ENCODE data around the gene ABCC1. TPM values are rescaled to one million over a fixed set of nuclear protein-coding genes. Genes with fewer than 3 reads are reported as not detected.
A peak's percentile ranks its signal among the peaks of the same experiment; 100 is the strongest.

Gene ABCC1
- total RNA-seq, 2 donors from 2014 or later: 51.8 to 66.9 TPM

DNA sequence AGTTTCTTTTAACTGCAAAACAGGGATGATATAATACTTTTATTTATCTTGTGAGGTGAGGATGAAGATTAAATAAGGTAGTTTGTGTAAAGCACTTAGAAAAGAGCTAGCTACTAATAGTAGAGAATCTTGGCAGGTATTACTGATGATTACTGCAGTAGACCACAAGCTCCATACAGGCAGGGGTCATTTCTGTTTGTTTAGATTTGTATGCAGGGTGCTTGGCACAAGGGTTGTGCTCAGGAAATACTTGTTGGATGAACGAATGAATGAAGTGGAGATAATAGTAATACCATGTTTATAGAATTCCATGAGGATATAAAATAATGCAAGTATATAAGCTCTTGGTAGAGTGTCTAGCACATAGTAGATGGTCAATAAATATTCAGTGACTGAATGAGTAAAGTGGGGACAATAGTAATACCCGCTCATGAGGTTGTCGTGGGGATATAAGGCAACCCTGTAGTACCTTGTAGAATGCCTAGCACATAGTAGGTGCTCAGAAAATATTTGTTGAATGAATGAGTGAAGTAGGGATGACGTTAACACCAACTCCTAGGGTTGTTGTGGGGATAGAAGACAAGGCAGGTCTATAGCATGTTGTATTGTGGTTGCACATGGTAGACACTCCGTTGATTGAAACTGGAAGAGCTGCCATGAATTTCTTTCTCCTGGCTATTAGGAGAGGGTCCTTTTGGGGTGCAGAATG lies 83.0 kb downstream of the ABCC1 start:
- Mint-ChIP-seq H3K36me3 (peaks cover 6 to 13% of the 10 kb centered on the region in 2 donors), H3K27ac (no peak overlapping the region), H3K9me3 (no peaks in the 10 kb centered on the region)
- ATAC-seq (no peak), DNase-seq (ENCODE audit: low spot score in 2 of 2) (no peak)

DNA sequence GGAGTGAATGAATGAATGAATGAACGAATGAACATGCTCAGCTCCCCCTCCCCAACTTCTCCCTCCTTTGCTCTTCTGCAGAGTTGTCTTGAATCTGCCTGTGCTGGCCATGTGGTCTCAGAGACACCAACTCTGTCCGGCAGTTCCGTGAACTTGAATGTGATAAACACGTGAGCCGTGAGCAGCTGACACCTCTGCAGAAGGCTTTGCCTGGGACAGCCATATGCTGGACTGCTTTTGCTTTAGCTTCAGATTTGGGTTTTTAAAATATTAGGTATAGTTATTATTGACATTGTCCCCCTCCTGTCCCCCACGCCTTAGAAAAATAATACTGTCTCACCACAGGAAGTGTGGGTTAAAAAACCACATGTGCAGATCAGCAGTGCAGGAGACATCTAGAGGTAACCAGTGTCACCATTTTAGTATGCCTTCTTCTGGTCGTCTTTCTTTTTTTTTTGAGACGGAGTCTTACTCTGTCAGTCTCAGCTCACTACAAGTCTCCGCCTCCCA lies 83.8 kb downstream of the ABCC1 start:
- peak; percentile 61 to 78 for ATAC-seq
- DNase-seq (ENCODE audit: low spot score in 2 of 2): no peak
- H3K36me3 Mint-ChIP-seq: peaks cover 6 to 14% of the 10 kb centered on the region in 2 donors
- H3K9me3 Mint-ChIP-seq: no peaks in the 10 kb centered on the region
- peak overlapping the region; percentile 75 to 84 for H3K27ac Mint-ChIP-seq

DNA sequence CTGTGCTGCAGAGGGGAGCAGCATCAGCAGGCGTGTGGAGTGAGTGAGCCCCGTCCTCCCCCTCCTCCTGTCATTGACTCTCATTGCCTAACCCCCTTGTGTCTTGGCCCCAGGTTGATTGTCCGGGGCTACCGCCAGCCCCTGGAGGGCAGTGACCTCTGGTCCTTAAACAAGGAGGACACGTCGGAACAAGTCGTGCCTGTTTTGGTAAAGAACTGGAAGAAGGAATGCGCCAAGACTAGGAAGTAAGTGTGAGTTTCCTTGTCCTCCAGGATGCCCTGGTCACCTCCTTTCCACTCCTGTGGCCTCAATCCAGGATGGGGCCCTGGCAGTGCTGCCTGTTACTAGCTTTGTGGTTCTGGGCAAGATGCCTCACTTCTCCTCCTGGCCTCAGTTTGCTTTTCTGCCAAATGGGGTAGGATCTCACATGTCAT lies 87.0 kb downstream of the ABCC1 start:
- Mint-ChIP-seq H3K36me3 (peaks cover 15 to 31% of the 10 kb centered on the region in 2 donors), H3K9me3 (no peaks in the 10 kb centered on the region), H3K27ac (peak overlapping the region in 1 of 2 donors; percentile 77)
- DNase-seq (ENCODE audit: low spot score in 2 of 2) (no peak), ATAC-seq (no peak)

DNA sequence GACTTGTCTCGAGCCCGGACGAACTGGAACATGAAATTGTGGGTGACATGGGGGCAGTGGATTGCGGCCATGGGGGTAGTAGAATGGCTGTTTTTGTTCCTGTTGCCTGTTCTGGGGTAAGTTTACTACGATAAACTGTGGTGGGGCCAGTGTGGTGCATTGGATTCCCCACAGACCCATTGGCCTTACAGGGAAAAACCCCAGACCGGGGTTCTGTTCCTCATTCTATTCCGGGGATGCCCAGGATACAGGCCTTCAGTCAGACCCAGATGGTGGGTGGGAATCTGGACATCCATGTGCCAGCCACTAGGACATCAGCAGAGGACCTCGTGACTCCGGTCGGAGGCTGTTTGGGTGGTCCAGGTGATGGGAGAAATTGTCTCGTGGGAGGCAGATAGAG lies 88.1 kb downstream of the ABCC1 start:
- Mint-ChIP-seq H3K27ac (peak overlapping the region in 1 of 2 donors; percentile 11), H3K36me3 (peaks cover 15 to 37% of the 10 kb centered on the region in 2 donors), H3K9me3 (no peaks in the 10 kb centered on the region)
- DNase-seq (ENCODE audit: low spot score in 2 of 2) (no peak), ATAC-seq (no peak)

DNA sequence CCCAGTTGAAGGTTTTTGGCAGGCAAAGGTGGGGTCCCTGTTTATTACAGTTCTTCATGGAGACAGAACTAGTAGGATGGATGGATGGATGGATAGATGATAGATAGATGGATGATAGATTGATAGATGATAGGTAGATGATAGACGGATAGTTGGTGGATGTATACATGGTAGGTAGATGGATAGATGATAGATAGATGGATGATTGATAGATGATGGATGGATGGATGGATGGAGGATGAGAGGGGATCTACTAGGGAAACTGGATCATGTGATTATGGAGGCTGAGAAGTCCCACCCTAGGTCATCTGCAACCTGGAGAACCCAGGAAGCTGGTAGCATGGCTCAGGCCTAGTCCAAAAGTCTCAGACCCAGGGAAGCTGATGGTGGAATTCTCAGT lies 88.6 kb downstream of the ABCC1 start:
- ATAC-seq (no peak), DNase-seq (ENCODE audit: low spot score in 2 of 2) (no peak)
- Mint-ChIP-seq H3K36me3 (peaks cover 15 to 37% of the 10 kb centered on the region in 2 donors), H3K9me3 (no peaks in the 10 kb centered on the region), H3K27ac (peak overlapping the region in 1 of 2 donors; percentile 15)

DNA sequence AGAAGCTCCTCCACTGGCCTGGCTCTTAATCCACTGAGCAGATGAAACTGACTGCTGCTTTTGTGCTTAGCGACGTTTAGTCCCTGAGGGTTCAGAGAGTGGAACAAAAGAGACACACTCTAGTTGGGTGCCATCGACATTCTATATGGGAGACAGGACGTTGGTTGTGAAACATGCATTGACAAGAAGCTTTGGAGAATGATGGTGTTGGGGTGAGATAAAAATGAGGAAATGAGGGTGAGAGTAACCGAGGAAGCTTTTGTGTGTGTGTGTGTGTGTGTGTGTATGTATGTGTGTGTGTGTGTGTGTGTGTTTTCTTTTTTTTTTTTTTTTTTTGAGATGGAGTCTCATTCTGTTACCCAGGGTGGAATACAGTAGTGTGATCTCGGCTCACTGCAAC lies 89.5 kb downstream of the ABCC1 start:
- Mint-ChIP-seq H3K36me3 (peaks cover 15 to 29% of the 10 kb centered on the region in 2 donors), H3K27ac (peak overlapping the region in 1 of 2 donors; percentile 2), H3K9me3 (no peaks in the 10 kb centered on the region)
- no peak for ATAC-seq
- no peak for DNase-seq (ENCODE audit: low spot score in 2 of 2)

DNA sequence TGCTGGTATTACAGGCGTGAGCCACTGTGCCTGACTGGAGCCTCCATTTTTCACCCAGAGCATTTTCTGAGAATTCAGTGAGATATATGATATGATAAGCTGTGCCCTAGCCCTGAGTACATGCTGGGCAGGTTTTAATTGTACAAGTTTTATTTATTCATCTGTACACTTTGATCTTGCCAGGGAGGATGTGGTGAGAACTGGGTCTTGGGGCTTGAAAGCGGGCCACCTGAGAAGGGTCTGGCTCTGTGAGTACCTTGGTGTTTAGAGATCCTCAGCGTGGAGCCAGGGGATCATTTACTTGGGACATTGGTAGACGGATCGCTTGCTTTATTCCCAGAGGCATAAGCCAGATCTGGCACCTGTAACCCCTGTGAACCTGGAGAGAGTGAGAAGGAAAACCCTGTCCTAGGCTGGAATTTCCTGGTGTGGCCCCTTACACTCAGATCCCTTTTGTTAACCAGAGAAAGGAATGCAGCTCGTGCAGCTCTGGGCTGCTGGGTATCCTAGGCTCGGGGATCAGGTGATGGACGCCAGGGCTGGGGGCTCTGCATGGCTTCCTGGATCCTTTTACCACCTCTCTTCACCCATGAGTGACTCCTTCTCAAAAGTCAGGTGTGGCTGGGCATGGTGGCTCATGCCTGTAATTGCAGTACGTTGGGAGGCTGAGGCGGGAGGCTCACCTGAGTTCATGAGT lies 91.9 kb downstream of the ABCC1 start:
- no peak for ATAC-seq
- no peak for DNase-seq (ENCODE audit: low spot score in 2 of 2)
- Mint-ChIP-seq H3K27ac (peak overlapping the region in 1 of 2 donors; percentile 62), H3K9me3 (no peaks in the 10 kb centered on the region), H3K36me3 (peaks cover 18 to 29% of the 10 kb centered on the region in 2 donors)

DNA sequence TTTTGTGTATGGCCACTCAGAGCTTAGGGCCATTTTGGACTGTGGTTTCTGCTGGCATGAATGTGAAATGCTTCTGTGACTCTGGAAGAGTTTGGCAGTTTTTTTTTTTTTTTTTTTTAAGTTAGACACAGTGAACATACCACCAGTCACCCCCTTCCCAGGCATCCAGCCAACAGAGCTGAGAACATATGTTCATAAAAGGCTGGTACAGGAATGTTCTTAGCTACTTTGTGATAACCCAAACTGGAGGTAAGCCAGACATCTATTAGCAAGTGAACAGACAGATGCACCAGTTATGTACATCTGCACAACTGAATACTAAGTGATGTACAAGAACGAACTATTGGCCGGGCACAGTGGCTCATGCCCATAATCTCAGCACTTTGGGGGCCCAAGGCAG lies 92.7 kb downstream of the ABCC1 start:
- DNase-seq (ENCODE audit: low spot score in 2 of 2) (no peak), ATAC-seq (no peak)
- peak overlapping the region in 1 of 2 donors; percentile 83 for H3K27ac Mint-ChIP-seq
- H3K9me3 Mint-ChIP-seq: no peaks in the 10 kb centered on the region
- H3K36me3 Mint-ChIP-seq: peaks cover 16 to 28% of the 10 kb centered on the region in 2 donors

DNA sequence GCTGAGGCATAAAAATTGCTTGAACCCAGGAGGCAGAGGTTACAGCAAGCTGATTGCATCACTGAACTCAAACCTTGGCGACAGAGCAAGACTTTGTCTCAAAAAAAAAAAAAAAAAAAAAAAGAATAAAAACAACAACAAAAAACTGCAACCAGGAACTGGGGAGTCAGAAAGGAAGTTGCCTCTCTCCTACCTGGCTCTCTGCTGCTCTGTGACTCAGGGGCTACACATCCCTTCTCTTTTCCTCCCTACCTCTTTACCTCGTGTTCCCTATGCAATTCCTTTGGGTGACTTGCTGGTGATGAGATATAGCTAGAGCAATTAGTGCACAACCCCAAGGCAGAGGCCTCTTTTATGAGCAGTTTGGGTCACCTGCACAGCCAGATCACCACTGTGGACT lies 95.9 kb downstream of the ABCC1 start:
- H3K27ac Mint-ChIP-seq: peak overlapping the region in 1 of 2 donors; percentile 51
- DNase-seq (ENCODE audit: low spot score in 2 of 2): no peak
- H3K36me3 Mint-ChIP-seq: peaks cover 14 to 33% of the 10 kb centered on the region in 2 donors
- no peaks in the 10 kb centered on the region for H3K9me3 Mint-ChIP-seq
- ATAC-seq: no peak

DNA sequence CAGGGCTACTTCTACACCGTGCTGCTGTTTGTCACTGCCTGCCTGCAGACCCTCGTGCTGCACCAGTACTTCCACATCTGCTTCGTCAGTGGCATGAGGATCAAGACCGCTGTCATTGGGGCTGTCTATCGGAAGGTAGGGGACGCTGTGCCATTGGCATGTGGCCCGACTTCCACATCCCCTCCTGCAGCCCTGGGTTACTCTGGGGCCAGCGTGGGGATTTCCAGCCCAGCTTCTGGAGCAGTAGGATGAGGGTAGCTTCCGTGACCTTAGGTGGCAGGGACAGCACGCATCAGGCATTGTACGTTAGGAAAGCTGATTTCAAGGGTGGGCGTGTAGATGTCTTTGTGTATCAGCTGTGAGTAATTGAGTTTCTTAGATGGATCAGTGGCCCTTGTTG lies 96.5 kb downstream of the ABCC1 start:
- Mint-ChIP-seq H3K36me3 (peaks cover 14 to 34% of the 10 kb centered on the region in 2 donors), H3K27ac (peak overlapping the region in 1 of 2 donors; percentile 51), H3K9me3 (no peaks in the 10 kb centered on the region)
- DNase-seq (ENCODE audit: low spot score in 2 of 2) (no peak), ATAC-seq (peak in 1 of 2 donors; percentile 7)

DNA sequence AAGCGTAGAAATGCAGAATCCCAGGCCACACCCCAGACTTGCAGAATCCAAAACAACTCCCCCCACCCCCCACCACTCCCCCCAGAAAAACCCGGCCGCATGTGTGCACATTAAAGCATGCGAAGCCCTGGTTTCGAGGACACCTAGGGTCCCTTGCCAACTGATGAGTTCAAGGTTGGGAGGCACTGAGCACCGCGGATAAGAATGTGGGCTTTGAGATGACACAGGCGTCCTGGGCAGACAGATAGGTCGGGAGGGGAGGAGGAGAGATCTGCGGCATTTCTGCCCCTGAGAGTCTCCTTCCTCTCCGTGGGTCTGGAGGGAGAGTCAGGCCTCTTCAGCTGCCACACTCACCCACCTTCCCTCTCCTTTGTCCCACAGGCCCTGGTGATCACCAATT lies 98.3 kb downstream of the ABCC1 start:
- H3K27ac Mint-ChIP-seq: no peak overlapping the region
- ATAC-seq (no peak), DNase-seq (ENCODE audit: low spot score in 2 of 2) (no peak)
- peaks cover 14 to 23% of the 10 kb centered on the region in 2 donors for H3K36me3 Mint-ChIP-seq
- no peaks in the 10 kb centered on the region for H3K9me3 Mint-ChIP-seq

DNA sequence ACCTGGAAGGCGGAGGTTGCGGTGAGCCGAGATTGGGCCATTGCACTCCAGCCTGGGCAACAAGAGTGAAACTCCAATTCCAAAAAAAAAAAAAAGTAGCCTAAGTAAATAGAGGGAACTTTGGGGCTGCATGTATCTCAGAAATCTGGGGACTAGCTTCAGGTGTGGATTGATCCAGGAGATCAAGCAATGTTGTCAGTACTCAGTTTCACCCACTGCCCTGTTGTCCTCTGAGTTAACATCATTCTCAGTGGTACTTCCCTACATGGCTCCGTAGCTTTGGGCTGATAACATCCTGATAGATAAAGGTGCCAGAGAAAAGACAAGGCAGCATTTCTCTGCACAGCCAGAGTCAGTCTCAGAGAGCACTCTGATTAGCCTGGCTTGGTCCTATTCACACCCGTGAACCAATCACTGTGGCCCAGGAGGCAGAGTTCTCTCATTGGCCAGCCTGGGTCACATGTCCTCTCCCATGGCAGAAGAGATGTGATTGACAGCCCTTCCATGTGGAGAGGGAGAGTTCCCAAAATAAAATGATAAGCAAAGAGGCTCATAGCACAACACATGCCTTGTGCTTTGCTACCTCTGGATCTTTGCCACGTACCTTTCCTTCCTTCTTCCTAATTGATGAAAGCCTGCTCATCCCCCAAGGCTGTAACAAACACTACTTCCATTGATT lies 99.6 kb downstream of the ABCC1 start:
- H3K27ac Mint-ChIP-seq: peak overlapping the region in 1 of 2 donors; percentile 22
- DNase-seq (ENCODE audit: low spot score in 2 of 2) (no peak), ATAC-seq (peak in 1 of 2 donors; percentile 28)
- peaks cover 14 to 23% of the 10 kb centered on the region in 2 donors for H3K36me3 Mint-ChIP-seq
- H3K9me3 Mint-ChIP-seq: no peaks in the 10 kb centered on the region

DNA sequence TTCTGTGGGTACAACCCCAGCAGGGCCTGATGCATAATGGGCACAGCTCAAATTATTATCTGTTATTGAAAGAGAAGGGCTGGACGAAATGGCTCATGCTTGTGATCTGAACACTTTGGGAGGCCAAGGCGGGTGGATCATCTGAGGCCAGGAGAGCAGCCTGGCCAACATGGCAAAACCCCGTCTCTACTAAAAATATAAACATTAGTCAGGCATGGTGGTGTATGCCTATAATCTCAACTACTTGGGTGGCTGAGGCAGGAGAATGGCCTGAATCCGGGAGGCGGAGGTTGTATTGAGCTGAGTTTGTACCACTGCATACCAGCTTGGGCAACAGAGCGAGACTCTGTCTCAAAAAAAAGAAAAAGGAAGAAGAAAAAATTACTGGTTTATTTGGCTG lies 100.7 kb downstream of the ABCC1 start:
- no peak for DNase-seq (ENCODE audit: low spot score in 2 of 2)
- no peak for ATAC-seq
- peaks cover 22 to 23% of the 10 kb centered on the region in 2 donors for H3K36me3 Mint-ChIP-seq
- peak overlapping the region in 1 of 2 donors; percentile 46 for H3K27ac Mint-ChIP-seq
- H3K9me3 Mint-ChIP-seq: no peaks in the 10 kb centered on the region

DNA sequence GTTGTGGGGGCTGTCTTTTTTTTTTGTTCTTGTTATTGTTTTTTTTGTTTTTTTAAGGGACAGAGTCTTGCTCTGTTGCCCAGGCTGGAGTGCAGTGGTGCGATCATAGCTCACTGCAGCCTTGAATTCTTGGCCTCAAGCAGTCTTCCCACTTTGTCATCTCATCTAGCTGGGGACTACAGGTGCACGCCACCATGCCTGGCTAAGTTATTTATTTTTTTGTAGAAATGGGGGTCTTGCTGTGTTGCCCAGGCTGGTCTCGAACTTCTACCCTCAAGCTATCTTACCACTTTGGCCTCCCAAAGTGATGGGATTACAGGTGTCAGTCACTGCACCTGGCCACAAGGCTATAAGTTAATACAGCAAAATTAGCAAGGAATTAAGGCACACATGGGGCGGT lies 101.7 kb downstream of the ABCC1 start:
- no peaks in the 10 kb centered on the region for H3K9me3 Mint-ChIP-seq
- ATAC-seq: no peak
- peaks cover 15 to 23% of the 10 kb centered on the region in 2 donors for H3K36me3 Mint-ChIP-seq
- H3K27ac Mint-ChIP-seq: peak overlapping the region in 1 of 2 donors; percentile 68
- DNase-seq (ENCODE audit: low spot score in 2 of 2): no peak

DNA sequence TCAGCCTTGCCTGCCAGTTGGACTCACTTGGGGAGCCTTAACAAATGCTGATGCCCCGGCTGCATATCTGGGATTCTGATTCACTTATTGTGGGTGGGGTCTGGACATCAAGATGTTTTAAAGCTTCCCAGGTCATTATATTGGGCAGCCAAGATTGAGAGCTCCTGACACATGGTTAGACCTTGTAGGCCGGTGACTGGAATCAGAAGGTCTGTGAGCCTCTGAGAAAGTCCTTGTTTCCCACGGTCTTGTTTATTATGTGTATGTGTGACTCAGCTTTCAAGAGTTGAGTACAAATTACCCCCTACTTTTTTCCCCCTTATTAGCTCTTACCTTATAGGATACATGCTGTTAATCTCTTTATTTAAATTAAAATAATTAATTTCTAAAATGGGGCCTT lies 103.5 kb downstream of the ABCC1 start:
- no peak for ATAC-seq
- H3K27ac Mint-ChIP-seq: peak overlapping the region in 1 of 2 donors; percentile 15
- DNase-seq (ENCODE audit: low spot score in 2 of 2): no peak
- no peaks in the 10 kb centered on the region for H3K9me3 Mint-ChIP-seq
- H3K36me3 Mint-ChIP-seq: peaks cover 18 to 27% of the 10 kb centered on the region in 2 donors

DNA sequence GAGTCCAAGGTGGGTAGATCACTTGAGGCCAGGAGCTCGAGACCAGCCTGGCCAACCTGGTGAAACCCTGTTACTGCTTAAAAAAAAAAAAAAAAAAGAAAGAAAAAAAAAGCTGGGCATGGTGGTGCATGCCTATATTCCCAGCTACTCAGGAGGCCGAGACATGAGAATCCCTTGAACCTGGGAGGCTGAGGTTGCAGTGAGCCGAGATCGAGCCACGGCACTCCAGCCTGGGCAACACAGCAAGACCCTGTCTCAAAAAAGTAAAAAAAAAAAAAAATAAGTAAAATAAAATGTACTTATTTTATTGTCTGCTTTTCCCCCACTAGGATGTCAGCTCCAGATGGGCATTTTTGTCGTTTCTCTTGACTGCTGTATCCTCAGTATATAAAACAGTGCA lies 107.7 kb downstream of the ABCC1 start:
- peaks cover 12 to 21% of the 10 kb centered on the region in 2 donors for H3K36me3 Mint-ChIP-seq
- no peak for ATAC-seq
- no peaks in the 10 kb centered on the region for H3K9me3 Mint-ChIP-seq
- H3K27ac Mint-ChIP-seq: no peak overlapping the region
- DNase-seq (ENCODE audit: low spot score in 2 of 2): no peak

DNA sequence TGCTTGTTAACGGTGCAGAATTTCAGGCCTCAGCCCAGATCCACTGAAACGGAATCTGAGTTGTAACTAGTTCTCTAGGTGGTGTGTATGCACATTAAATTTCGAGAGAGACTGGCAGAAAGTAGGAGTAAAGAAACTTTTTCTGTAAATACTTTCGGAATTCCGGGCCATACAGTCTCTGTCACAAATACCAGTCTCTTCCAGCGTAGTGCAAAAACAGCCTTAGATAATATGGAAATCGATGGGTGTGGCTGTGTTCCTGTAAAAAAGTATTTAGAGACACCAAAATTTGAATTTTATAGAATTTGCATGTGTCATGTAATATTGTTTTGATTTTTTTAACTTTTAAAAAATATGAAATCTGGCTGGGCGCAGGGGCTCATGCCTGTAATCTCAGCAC lies 109.7 kb downstream of the ABCC1 start:
- H3K36me3 Mint-ChIP-seq: peaks cover 11 to 21% of the 10 kb centered on the region in 2 donors

More for the DNA sequence above, 109.7 kb downstream of the ABCC1 start:
- ATAC-seq (no peak), DNase-seq (ENCODE audit: low spot score in 2 of 2) (no peak)
- no peak overlapping the region for H3K27ac Mint-ChIP-seq
- no peaks in the 10 kb centered on the region for H3K9me3 Mint-ChIP-seq

Data from activated naive CD4-positive, alpha-beta T cell treated with anti-CD3 and anti-CD28 coated beads, Interleukin-2, amount 50 U/mL, for 72 hours (primary cell).